HCT116 (cell line): ENCODE data around the gene ACER3. TPM values are rescaled to one million over a fixed set of nuclear protein-coding genes. Genes with fewer than 3 reads are reported as not detected.
"Not testable (repeated sequence)": the region's sequence is repeated elsewhere in the genome, so short reads cannot be mapped to it uniquely, and the experiment has no call there.

ENCODE experiments used
- ATAC-seq: fragments of 200-7000 bp; cut with Tn5 transposase; 2 replicates; pipeline ENCODE4 v1.9.1; 2020; ENCODE audit warnings: mild to moderate bottlenecking, moderate library complexity
- BruUV-seq: library from RNA; stranded (reverse); fragments of 400-500 nt; replicated peaks from 2 replicates; lab custom pipeline; 2021; lab: Mats Ljungman, UMichigan
- CTCF ChIA-PET: fragments of 300-600 bp; sonication (Branson Sonifier 250); formaldehyde crosslinking; loops from one replicate; lab custom pipeline; 2021; ENCODE audit warnings: antibody characterized with exemption; lab: Charles Lee
- POLR2A ChIA-PET: fragments of 300-600, 350-600 bp; sonication (Branson Sonifier 250); formaldehyde crosslinking; loops from one replicate; lab custom pipeline; 2021; ENCODE audit warnings: antibody characterized with exemption; lab: Charles Lee
- RAD21 ChIA-PET, 2 experiments: fragments of 300-600 bp; sonication (Branson Sonifier 250); formaldehyde crosslinking; loops; one replicate each; lab custom pipeline; 2023; ENCODE audit warnings: low total read pairs in 2 of 2; ENCODE audit not compliant: uncharacterized antibody in 2 of 2, unreplicated experiment in 2 of 2, low non-redundant PET in 1 of 2; lab: Charles Lee
- DNase-seq: peaks from one replicate; pipeline ENCODE4 v3.0.0-alpha.2; 2010; ENCODE audit warnings: low read depth, low spot score
- H2AFZ ChIP-seq: fragments of 200-600 bp; shearing (Covaris generic), sonication (generic); 2 replicates; pipeline ENCODE4 v1.6.1; 2017; ENCODE audit warnings: low read depth, mixed run types, mixed read lengths, antibody characterized with exemption, low read length; ENCODE audit not compliant: poor library complexity, severe bottlenecking
- H3K27ac ChIP-seq: 2 replicates; pipeline ENCODE4 v1.5.1; 2012; ENCODE audit warnings: low read depth, low read length
- H3K27me3 ChIP-seq: fragments of 200-600 bp; sonication (generic); 2 replicates; pipeline ENCODE4 v1.6.1; 2016; ENCODE audit warnings: mixed run types, low read length, mixed read lengths; ENCODE audit not compliant: insufficient read depth
- H3K36me3 ChIP-seq, 2 experiments: fragments of 200-500 bp in 1 of 2; fragments of 200-600 bp in 1 of 2; sonication (Bioruptor generic) in 1 of 2; sonication (generic) in 1 of 2; 2 replicates each; pipeline versions ENCODE4 v1.5.1 to v1.6.1; 2014 to 2016; ENCODE audit warnings: low read length in 2 of 2, inconsistent platforms in 1 of 2, mixed read lengths in 1 of 2, mixed run types in 1 of 2; ENCODE audit not compliant: insufficient read depth in 2 of 2, control insufficient read depth in 1 of 2
- H3K4me1 ChIP-seq, 2 experiments: fragments of 200-600 bp in 1 of 2; sonication (generic) in 1 of 2; 2 replicates each; pipeline versions ENCODE4 v1.5.1 to v1.6.1; 2012 to 2017; ENCODE audit warnings: low read length in 2 of 2, inconsistent platforms in 1 of 2, mild to moderate bottlenecking in 1 of 2, mixed read lengths in 1 of 2, mixed run types in 1 of 2, moderate library complexity in 1 of 2; ENCODE audit not compliant: insufficient read depth in 2 of 2, control insufficient read depth in 1 of 2
- H3K4me2 ChIP-seq: fragments of 200-600 bp; sonication (generic); 2 replicates; pipeline ENCODE4 v1.6.1; 2017; ENCODE audit warnings: mixed run types, low read length, mixed read lengths
- H3K4me3 ChIP-seq, 2 experiments: fragments of 200-600 bp in 1 of 2; sonication (generic) in 1 of 2; replicated peaks in 1 of 2; 2 replicates each; pipeline ENCODE4 v1.5.1; 2011 to 2016; ENCODE audit warnings: low read length in 2 of 2, control low read depth in 1 of 2, low read depth in 1 of 2, mild to moderate bottlenecking in 1 of 2, mixed read lengths in 1 of 2, mixed run types in 1 of 2
- H3K79me2 ChIP-seq: fragments of 200-600 bp; sonication (generic); 2 replicates; pipeline ENCODE4 v1.6.1; 2017; ENCODE audit warnings: mild to moderate bottlenecking, mixed run types, low read length, moderate library complexity, mixed read lengths; ENCODE audit not compliant: insufficient read depth
- H3K9ac ChIP-seq: fragments of 200-600 bp; sonication (generic); 2 replicates; pipeline ENCODE4 v1.6.1; 2016; ENCODE audit warnings: low read length, mixed read lengths
- H3K9me2 ChIP-seq: fragments of 200-600 bp; sonication (generic), shearing (Covaris generic); 2 replicates; pipeline ENCODE4 v1.6.1; 2017; ENCODE audit warnings: mixed run types, mild to moderate bottlenecking, moderate library complexity; ENCODE audit not compliant: insufficient read depth
- H3K9me3 ChIP-seq, 2 experiments: fragments of 200-500 bp in 1 of 2; fragments of 200-600 bp in 1 of 2; sonication (Bioruptor generic) in 1 of 2; sonication (generic) in 1 of 2; 2 replicates each; pipeline ENCODE4 v1.6.1; 2014 to 2017; ENCODE audit warnings: low read length in 2 of 2, mixed read lengths in 2 of 2, inconsistent platforms in 1 of 2, low read depth in 1 of 2, mild to moderate bottlenecking in 1 of 2, mixed run types in 1 of 2, moderate library complexity in 1 of 2; ENCODE audit not compliant: control insufficient read depth in 1 of 2, insufficient read depth in 1 of 2
- H4K20me1 ChIP-seq: fragments of 200-600 bp; sonication (generic), shearing (Covaris generic); 2 replicates; pipeline ENCODE4 v1.6.1; 2017; ENCODE audit warnings: mixed run types, mild to moderate bottlenecking, moderate library complexity; ENCODE audit not compliant: insufficient read depth
- EGR1 ChIP-seq: IDR thresholded peaks from 2 replicates; pipeline ENCODE4 v1.6.1; 2012; ENCODE audit warnings: low read depth
- ELF1 ChIP-seq: IDR thresholded peaks from 2 replicates; pipeline ENCODE4 v1.6.1; 2012; ENCODE audit warnings: low read depth, borderline replicate concordance
- EZH2phosphoT487 ChIP-seq: fragments of 200-600 bp; IDR thresholded peaks from 2 replicates; pipeline ENCODE4 v1.6.1; 2018; ENCODE audit warnings: antibody characterized with exemption, borderline replicate concordance
- JUND ChIP-seq: IDR thresholded peaks from 2 replicates; pipeline ENCODE4 v1.6.1; 2012
- POLR2A ChIP-seq: IDR thresholded peaks from 2 replicates; pipeline ENCODE4 v1.7.0; 2011; ENCODE audit warnings: borderline replicate concordance; ENCODE audit not compliant: insufficient read depth, insufficient read length; ENCODE audit errors: extremely low read depth
- TCF7L2 ChIP-seq: IDR thresholded peaks from 2 replicates; pipeline ENCODE4 v1.7.0; 2011; ENCODE audit warnings: borderline replicate concordance, inconsistent platforms; ENCODE audit not compliant: insufficient read depth, insufficient read length; ENCODE audit errors: extremely low read depth
- ZFX ChIP-seq: fragments of 450-650 bp; IDR thresholded peaks from 2 replicates; pipeline ENCODE4 v1.6.1; 2017
- intact Hi-C: fragments of 100-400 bp; cut with micrococcal nuclease; formaldehyde crosslinking; loops from 2 replicates; pipeline ENCODE4 v1.10.0; 2022
- total RNA-seq: library from RNA; stranded (reverse); gene quantifications from one replicate; pipeline ENCODE4 v1.2.1, GENCODE V29; 2021; ENCODE audit not compliant: unreplicated experiment
- TF ChIP-seq, protein P1 (sequence below): IDR thresholded peaks from 2 replicates; pipeline ENCODE4 v1.6.1; 2012

Gene ACER3
- total RNA-seq, 1 experiment from 2014 or later = 19.1 TPM

DNA sequence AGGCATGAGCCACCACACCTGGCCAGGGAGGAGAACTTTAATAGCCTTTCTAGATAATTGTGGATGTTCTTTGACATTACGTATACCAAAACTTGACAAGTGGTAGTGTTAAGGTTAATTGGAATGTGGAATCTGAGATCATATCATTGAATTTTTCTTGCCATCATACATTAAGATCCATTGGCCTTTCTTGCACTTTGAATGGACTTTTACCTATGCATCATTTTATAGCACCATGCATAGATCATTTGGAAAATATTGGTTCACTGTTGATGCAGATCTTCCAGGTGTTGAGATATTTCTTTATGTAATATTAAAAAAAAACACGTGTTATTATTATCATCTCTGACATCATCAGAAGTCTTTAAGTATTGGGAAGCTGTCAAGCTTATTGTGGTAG, 36.5 kb downstream of the ACER3 start:
- H3K4me1 ChIP-seq = no peaks in the 10 kb centered on the region
- H4K20me1 ChIP-seq = no peaks in the 10 kb centered on the region
- ChIA-PET POLR2A (no interaction called here), RAD21 (no interaction called here), CTCF (no interaction called here)
- intact Hi-C loops = no loop called here
- DNase-seq (no peak), ATAC-seq (no peak)
- H3K27me3 ChIP-seq = no peaks in the 10 kb centered on the region
- TF ChIP-seq JUND (no peak), TCF7L2 (no peak)
- no peaks in the 10 kb centered on the region; the same call in 1 of the 2 replicates for H3K9me2 ChIP-seq
- H2AFZ ChIP-seq = no peak overlapping the region
- H3K27ac ChIP-seq = no peak overlapping the region
- H3K36me3 ChIP-seq = no peaks in the 10 kb centered on the region
- no peak overlapping the region for H3K4me2 ChIP-seq
- no peak overlapping the region for H3K9ac ChIP-seq
- no peaks in the 10 kb centered on the region for H3K9me3 ChIP-seq
- BruUV-seq = no TSS peak
- peaks cover 3% of the 10 kb centered on the region; the same call in 1 of the 2 replicates for H3K79me2 ChIP-seq
- H3K4me3 ChIP-seq = no peak overlapping the region

DNA sequence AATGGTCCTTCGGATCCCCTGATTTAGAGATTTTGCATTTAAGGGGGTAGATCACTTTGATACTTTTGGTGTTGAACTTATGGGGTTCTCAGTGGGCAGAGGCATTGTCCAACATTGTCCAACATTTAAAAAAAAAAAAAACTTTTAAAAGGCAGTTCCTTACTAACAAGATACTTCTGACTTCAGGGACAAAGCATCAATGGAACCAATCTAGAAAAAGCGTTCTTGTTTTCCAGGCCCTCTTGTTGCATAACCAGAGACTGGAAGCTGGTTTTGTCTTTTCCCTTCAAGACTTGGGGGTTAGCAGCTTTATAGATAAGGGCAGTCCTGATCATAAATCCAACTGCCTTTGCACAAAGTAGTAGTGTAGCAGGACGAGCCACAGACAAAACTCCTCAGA, 40.4 kb downstream of the ACER3 start:
- Histone ChIP-seq H3K9ac (no peak overlapping the region), H3K36me3 (no peaks in the 10 kb centered on the region)
- RAD21 ChIA-PET = no interaction called here
- TF ChIP-seq EZH2phosphoT487 (no peak), ELF1 (no peak), ZFX (no peak), EGR1 (no peak), JUND (no peak), POLR2A (no peak)
- TF ChIP-seq, protein P1, sequence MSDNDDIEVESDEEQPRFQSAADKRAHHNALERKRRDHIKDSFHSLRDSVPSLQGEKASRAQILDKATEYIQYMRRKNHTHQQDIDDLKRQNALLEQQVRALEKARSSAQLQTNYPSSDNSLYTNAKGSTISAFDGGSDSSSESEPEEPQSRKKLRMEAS = no peak
- TF ChIP-seq, all 23 proteins: peak for 0
- no peaks in the 10 kb centered on the region for H4K20me1 ChIP-seq
- intact Hi-C loops = no loop called here
- no peak overlapping the region for H3K27ac ChIP-seq
- no peak overlapping the region for H2AFZ ChIP-seq
- 0 out of 2 replicates have a peak, but pooled peaks cover 5% of the 10 kb centered on the region for H3K79me2 ChIP-seq
- DNase-seq (no peak), ATAC-seq (no peak)
- POLR2A ChIA-PET = no interaction called here
- H3K4me3 ChIP-seq = no peak overlapping the region
- no peaks in the 10 kb centered on the region for H3K9me2 ChIP-seq
- no peaks in the 10 kb centered on the region for H3K27me3 ChIP-seq
- peaks cover 5 to 7% of the 10 kb centered on the region in 2 experiments; a peak in 3 of 4 replicates for H3K4me1 ChIP-seq
- no TSS peak for BruUV-seq
- CTCF ChIA-PET = interaction anchor here (0.8 kb wide), 1 partner anchor 19 kb away, joined by 5 read pairs; no protein-coding TSS in a partner anchor
- H3K4me2 ChIP-seq = no peak overlapping the region
- H3K9me3 ChIP-seq = peaks cover 3% of the 10 kb centered on the region in 2 experiments; a peak in 2 of 4 replicates

DNA sequence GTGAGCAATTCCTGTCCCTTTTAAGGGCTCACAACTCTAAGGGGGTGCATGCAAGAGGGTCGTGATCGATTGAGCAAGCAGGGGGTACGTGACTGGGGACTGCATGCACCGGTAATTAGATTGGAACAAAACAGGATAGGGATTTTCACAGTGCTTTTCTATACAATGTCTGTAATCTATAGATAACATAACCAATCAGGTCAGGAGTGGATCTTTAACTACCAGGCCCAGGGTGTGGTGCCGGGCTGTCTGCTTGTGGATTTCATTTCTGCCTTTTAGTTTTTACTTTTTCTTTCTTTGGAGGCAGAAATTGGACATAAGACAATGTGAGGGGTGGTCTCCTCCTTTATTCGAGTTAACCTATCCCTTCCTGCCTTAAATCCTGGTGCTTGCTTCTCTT, 40.9 kb downstream of the ACER3 start:
- ATAC-seq, H3K9me3 ChIP-seq, H2AFZ ChIP-seq, RAD21 ChIA-PET, H3K9ac ChIP-seq, H3K4me2 ChIP-seq, H3K27me3 ChIP-seq, BruUV-seq, H3K27ac ChIP-seq, intact Hi-C loops, H3K4me3 ChIP-seq, H4K20me1 ChIP-seq, H3K79me2 ChIP-seq, H3K4me1 ChIP-seq, H3K9me2 ChIP-seq, DNase-seq, POLR2A ChIA-PET, H3K36me3 ChIP-seq: not testable (repeated sequence)
- CTCF ChIA-PET = interaction anchor here (0.8 kb wide), 1 partner anchor 18 kb away, joined by 5 read pairs; no protein-coding TSS in a partner anchor
